Measurements from ENCODE around the gene USP9Y. TPM values are rescaled to one million over a fixed set of nuclear protein-coding genes. Genes with fewer than 3 reads are reported as not detected.

USP9Y gene
- total and polyA plus RNA-seq, 2 donors from 2014 or later, result 13.7 TPM; not detected in 1

DNA sequence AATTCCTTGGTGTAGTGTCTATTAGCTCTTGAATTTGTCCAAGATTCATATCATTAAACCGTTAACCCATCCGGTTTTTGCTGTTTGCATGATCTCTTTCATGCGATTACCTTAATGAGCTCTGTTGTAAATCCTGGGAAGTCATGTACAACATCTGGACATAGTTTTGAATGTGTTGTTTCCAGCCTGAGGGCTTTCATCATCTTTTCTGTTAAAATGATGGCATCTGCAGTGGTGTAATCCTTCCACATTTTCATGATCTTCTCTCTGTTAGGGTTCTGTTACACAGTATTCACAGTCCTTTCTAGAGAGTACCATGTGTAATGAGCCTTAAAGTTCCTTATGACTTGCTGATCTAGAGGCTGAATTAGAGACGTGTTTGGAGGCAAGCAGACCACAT is 64.9 kb downstream of the USP9Y start:
- DNase-seq (no peak), FAIRE-seq (no peak)
- no peak overlapping the region for H3K4me3 ChIP-seq (ENCODE audit: low read length in 3 of 3)
- H3K36me3 ChIP-seq (ENCODE audit: control insufficient read depth in 2 of 3, insufficient read depth in 3 of 3, low read length in 3 of 3), result no peaks in the 10 kb centered on the region
- intact Hi-C loops (cut with DNase I), result no loop called here
- no peaks in the 10 kb centered on the region for H3K4me1 ChIP-seq (ENCODE audit: control insufficient read depth in 2 of 3, insufficient read depth in 2 of 3, low read depth in 1 of 3, low read length in 3 of 3)
- no peaks in the 10 kb centered on the region for H3K9me3 ChIP-seq (ENCODE audit: control insufficient read depth in 2 of 3, insufficient read depth in 1 of 3, low read length in 3 of 3)
- H3K27ac ChIP-seq (ENCODE audit: low read depth in 2 of 2, low read length in 2 of 2), result no peak overlapping the region
- no peaks in the 10 kb centered on the region for H3K27me3 ChIP-seq (ENCODE audit: control insufficient read depth, insufficient read depth, low read length)
- TF ChIP-seq, protein P1, sequence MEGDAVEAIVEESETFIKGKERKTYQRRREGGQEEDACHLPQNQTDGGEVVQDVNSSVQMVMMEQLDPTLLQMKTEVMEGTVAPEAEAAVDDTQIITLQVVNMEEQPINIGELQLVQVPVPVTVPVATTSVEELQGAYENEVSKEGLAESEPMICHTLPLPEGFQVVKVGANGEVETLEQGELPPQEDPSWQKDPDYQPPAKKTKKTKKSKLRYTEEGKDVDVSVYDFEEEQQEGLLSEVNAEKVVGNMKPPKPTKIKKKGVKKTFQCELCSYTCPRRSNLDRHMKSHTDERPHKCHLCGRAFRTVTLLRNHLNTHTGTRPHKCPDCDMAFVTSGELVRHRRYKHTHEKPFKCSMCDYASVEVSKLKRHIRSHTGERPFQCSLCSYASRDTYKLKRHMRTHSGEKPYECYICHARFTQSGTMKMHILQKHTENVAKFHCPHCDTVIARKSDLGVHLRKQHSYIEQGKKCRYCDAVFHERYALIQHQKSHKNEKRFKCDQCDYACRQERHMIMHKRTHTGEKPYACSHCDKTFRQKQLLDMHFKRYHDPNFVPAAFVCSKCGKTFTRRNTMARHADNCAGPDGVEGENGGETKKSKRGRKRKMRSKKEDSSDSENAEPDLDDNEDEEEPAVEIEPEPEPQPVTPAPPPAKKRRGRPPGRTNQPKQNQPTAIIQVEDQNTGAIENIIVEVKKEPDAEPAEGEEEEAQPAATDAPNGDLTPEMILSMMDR (IDR thresholded peaks at IDR 0.05; ENCODE audit: borderline replicate concordance, extremely low read depth, insufficient read depth), result no peak
- H3K9ac ChIP-seq (ENCODE audit: low read length in 3 of 3), result no peak overlapping the region

- no peaks in the 10 kb centered on the region for H3K27me3 ChIP-seq (ENCODE audit: control insufficient read depth, insufficient read depth, low read length)
- DNase-seq (no peak), FAIRE-seq (no peak)
- TF ChIP-seq, protein P1 (IDR thresholded peaks at IDR 0.05; ENCODE audit: borderline replicate concordance, extremely low read depth, insufficient read depth), result no peak
- no peak overlapping the region for H3K27ac ChIP-seq (ENCODE audit: low read depth in 2 of 2, low read length in 2 of 2)
- H3K4me3 ChIP-seq (ENCODE audit: low read length in 3 of 3), result no peak overlapping the region
- intact Hi-C loops (cut with DNase I), result no loop called here
- H3K9me3 ChIP-seq (ENCODE audit: control insufficient read depth in 2 of 3, insufficient read depth in 1 of 3, low read length in 3 of 3), result no peaks in the 10 kb centered on the region
- H3K36me3 ChIP-seq (ENCODE audit: control insufficient read depth in 2 of 3, insufficient read depth in 3 of 3, low read length in 3 of 3), result peaks cover 0 to 4% (median 0%) of the 10 kb centered on the region in 3 donors
- no peaks in the 10 kb centered on the region for H3K4me1 ChIP-seq (ENCODE audit: control insufficient read depth in 2 of 3, insufficient read depth in 2 of 3, low read depth in 1 of 3, low read length in 3 of 3)
- H3K9ac ChIP-seq (ENCODE audit: low read length in 3 of 3), result no peak overlapping the region
Measured at GRCh38 chrY:12784521-12784920, 83.5 kb downstream of the USP9Y start.

- TF ChIP-seq, protein P1 (IDR thresholded peaks at IDR 0.05; ENCODE audit: borderline replicate concordance, extremely low read depth, insufficient read depth), result no peak
- H3K9ac ChIP-seq (ENCODE audit: low read length in 3 of 3), result no peak overlapping the region
- intact Hi-C loops (cut with DNase I), result no loop called here
- no peaks in the 10 kb centered on the region for H3K27me3 ChIP-seq (ENCODE audit: control insufficient read depth, insufficient read depth, low read length)
- no peak overlapping the region for H3K4me3 ChIP-seq (ENCODE audit: low read length in 3 of 3)
- peaks cover 0 to 4% (median 2%) of the 10 kb centered on the region in 3 donors for H3K36me3 ChIP-seq (ENCODE audit: control insufficient read depth in 2 of 3, insufficient read depth in 3 of 3, low read length in 3 of 3)
- DNase-seq, result no peak
- no peaks in the 10 kb centered on the region for H3K9me3 ChIP-seq (ENCODE audit: control insufficient read depth in 2 of 3, insufficient read depth in 1 of 3, low read length in 3 of 3)
- H3K27ac ChIP-seq (ENCODE audit: low read depth in 2 of 2, low read length in 2 of 2), result no peak overlapping the region
- FAIRE-seq, result no peak
- no peaks in the 10 kb centered on the region for H3K4me1 ChIP-seq (ENCODE audit: control insufficient read depth in 2 of 3, insufficient read depth in 2 of 3, low read depth in 1 of 3, low read length in 3 of 3)
Measured at GRCh38 chrY:12793999-12794398, 93.0 kb downstream of the USP9Y start.

DNA sequence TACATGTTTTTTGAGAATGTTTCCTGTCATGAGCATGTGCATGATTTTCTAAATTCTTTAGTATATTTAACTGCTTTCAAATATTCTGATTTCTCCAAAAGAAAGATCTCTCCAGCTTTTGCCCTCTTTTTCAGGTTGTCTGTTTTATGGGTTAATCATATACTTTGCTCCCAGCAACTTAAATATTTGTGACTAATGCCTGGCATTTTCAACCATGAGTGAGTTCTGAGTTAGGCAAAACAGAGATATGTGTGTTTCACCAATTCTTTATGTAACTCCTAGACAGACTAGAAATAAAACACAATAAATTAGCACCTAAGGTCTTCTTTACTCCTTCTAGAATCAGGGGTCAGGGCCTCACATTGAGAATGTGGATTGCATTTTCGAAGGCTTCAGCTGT is 107.0 kb downstream of the USP9Y start:
- intact Hi-C loops (cut with DNase I), result no loop called here
- H3K27ac ChIP-seq (ENCODE audit: low read depth in 2 of 2, low read length in 2 of 2), result no peak overlapping the region
- H3K9me3 ChIP-seq (ENCODE audit: control insufficient read depth in 2 of 3, insufficient read depth in 1 of 3, low read length in 3 of 3), result no peaks in the 10 kb centered on the region
- no peak for FAIRE-seq
- no peaks in the 10 kb centered on the region for H3K36me3 ChIP-seq (ENCODE audit: control insufficient read depth in 2 of 3, insufficient read depth in 3 of 3, low read length in 3 of 3)
- TF ChIP-seq, protein P1 (IDR thresholded peaks at IDR 0.05; ENCODE audit: borderline replicate concordance, extremely low read depth, insufficient read depth), result no peak
- H3K4me1 ChIP-seq (ENCODE audit: control insufficient read depth in 2 of 3, insufficient read depth in 2 of 3, low read depth in 1 of 3, low read length in 3 of 3), result no peaks in the 10 kb centered on the region
- H3K4me3 ChIP-seq (ENCODE audit: low read length in 3 of 3), result no peak overlapping the region
- no peak overlapping the region for H3K9ac ChIP-seq (ENCODE audit: low read length in 3 of 3)
- DNase-seq, result no peak
- no peaks in the 10 kb centered on the region for H3K27me3 ChIP-seq (ENCODE audit: control insufficient read depth, insufficient read depth, low read length)
